OCI-LY3 (cell line): Measurements from ENCODE around the gene MUC4.

Experiments used
- EZH2phosphoT487 ChIP-seq: fragments of 200-600 bp; shearing (Covaris generic); IDR thresholded peaks from 2 replicates; pipeline ENCODE4 v1.6.1; 2018; ENCODE audit warnings: antibody characterized with exemption, mixed run types, low read depth
- TF ChIP-seq, protein P1 (sequence below): fragments of 200-600, 300-600 bp; sonication (generic); IDR thresholded peaks from 2 replicates; pipeline ENCODE4 v1.5.1; 2014; ENCODE audit warnings: antibody characterized with exemption, low read length, low read depth

- TF ChIP-seq, protein P1, sequence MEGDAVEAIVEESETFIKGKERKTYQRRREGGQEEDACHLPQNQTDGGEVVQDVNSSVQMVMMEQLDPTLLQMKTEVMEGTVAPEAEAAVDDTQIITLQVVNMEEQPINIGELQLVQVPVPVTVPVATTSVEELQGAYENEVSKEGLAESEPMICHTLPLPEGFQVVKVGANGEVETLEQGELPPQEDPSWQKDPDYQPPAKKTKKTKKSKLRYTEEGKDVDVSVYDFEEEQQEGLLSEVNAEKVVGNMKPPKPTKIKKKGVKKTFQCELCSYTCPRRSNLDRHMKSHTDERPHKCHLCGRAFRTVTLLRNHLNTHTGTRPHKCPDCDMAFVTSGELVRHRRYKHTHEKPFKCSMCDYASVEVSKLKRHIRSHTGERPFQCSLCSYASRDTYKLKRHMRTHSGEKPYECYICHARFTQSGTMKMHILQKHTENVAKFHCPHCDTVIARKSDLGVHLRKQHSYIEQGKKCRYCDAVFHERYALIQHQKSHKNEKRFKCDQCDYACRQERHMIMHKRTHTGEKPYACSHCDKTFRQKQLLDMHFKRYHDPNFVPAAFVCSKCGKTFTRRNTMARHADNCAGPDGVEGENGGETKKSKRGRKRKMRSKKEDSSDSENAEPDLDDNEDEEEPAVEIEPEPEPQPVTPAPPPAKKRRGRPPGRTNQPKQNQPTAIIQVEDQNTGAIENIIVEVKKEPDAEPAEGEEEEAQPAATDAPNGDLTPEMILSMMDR: no peak
- TF ChIP-seq EZH2phosphoT487: no peak
Measured at GRCh38 chr3:195701042-195701915, 110.5 kb downstream of the MUC4 start.
